ENCODE results near the gene SIX3.

Gene SIX3

GRCh38 chr2:44944102-44944951 is 2.8 kb downstream of the SIX3 start:
- DNase-seq: no peak

GRCh38 chr2:44944952-44945612 is 3.6 kb downstream of the SIX3 start:
- no peak for DNase-seq

- DNase-seq: no peak
These were observed 4.3 kb downstream of the SIX3 start for GRCh38 chr2:44945676-44946371.

DNA sequence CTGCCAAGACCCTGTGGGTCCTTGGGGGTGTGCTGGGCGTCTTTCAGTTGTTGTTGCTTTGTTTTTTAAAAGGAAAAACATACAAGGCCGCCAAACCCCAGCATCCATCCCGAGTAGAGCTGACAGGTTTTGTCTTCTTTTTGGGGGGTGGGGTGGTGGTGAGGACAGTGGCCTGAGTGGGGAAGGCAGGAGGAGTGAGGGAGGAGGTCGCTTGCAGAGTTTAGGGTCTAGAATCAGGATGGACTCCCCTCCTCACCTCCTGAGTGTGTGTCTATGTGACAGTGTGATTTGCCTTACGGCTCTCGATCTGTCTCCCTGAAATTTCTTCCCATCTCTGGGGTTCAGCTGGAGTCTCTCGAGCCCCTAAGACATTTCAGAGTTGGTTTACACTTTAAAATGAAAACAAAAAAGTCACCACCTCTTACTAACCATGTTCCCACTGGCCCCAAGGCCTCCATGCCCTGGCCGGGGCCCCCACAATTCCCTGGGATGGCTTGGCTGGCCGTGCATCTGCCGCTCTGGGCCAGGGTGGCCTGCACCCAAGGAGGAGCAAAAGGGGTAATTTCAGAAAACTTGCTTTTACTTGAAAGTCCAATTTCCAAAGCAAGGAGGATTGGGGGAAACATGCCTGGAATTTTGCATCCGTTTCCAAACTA is 5.0 kb downstream of the SIX3 start:
- no peak for DNase-seq

DNA sequence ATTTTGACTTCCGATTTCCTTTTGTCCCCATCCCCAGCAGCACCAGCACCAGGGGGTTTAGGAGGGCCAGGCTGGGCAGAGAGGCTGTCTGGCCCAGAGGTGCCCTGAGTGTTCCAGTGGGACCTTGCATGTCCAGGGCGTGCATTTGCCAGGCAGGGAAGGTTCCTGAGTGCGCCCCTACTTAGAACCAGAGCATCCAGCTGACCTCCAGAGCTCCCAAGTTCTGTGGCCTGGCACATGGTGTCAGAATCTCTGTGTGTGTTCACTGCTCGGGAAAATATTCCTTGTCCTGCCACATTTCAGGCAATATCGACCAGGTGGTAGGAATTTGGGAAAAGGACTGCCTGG is 5.5 kb downstream of the SIX3 start:
- no peak for DNase-seq

DNA sequence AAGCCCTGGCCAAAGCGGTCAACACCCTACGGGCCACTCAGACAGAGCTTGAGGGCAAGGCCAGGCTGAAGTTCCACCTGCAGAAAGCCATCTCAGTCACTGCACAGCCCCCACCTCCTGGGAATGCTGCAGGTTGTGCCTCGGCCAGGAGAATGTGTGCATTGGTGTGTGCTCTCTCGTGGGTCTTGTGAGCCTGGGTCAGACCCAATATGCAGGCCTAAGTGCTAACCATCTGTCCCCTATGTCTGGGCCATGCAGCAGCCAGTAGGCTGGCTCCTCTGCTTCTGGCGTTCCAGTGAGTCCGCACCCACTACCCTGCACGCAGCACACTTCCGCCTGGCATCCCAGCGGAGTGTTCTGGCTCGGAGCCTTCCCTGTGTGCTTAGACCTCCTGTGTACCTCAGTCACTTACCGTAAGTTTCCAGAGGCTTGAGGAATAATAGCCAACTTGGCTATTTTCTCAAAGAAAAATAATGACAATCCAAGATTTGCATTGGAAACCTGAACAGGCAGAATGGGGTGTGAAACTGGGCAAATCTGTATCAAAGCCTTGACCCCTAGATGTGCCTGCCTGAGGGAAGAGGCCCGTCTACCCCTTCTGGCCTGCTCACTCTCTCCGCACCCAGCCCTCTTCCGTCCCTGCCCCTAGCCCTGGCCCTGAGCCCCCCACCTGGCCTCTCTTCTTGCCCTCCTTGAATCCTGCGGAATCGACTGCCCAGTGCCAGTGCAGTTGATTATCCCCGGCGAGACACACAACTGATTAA is 7.2 kb downstream of the SIX3 start:
- no peak for DNase-seq

DNA sequence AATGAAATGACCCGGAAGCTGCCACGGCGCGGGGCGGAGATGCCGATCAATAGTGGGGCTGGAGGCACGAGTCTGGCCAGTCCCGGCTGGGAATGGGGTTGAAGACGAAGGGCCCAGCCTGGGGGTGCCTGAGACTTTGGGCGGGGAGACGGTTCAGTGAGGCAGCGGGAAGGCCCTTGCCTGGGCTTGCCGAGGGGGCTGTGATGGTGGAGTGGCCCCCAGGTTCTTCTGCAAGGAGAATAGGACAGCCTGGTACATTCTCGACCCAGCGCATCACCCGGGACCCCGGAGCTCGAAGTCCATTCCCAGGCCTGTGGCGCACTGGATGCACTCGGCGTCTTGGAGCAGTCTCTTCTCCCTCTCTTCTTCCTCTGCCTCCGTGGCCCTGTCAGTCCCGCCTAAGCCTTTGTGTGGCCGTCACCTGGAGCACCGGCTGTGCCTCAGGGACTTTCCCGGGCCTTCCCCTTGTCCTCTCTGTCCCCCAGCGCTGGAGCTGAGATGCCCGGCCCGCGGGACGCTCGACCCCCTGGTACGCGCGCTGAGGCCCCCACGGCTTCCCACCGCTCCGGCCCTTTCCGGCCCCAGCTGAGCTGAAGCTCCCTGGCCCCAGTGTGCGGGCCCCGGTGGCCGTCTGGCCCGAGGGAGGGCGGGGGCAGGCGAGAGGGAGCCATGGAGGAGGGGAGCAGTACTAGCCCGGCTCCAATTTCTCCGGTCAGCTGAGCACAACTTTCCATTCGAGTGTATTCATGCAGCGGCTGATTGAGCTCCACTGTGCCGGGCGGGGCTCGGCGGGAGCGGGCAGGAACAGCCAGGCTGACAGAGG is 8.0 kb downstream of the SIX3 start:
- peak; percentile 61 for DNase-seq

DNA sequence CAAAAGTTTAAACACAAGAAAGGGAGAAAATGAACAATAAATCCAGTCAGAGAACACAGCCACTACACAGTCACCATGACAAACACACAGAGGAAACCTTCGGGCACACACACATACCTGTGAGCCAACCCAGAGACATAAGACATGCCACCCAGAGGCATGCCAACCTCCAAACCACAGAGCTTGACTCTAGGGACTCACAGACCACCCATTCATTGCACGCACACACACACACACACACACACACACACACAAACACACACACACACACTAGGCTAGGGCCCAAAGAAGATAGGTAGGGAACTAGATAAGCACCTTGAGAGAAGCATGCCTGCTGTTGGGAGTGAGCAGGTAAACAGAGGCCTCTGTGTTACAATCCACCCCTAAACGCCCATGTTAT is 9.1 kb downstream of the SIX3 start:
- no peak for DNase-seq

DNA sequence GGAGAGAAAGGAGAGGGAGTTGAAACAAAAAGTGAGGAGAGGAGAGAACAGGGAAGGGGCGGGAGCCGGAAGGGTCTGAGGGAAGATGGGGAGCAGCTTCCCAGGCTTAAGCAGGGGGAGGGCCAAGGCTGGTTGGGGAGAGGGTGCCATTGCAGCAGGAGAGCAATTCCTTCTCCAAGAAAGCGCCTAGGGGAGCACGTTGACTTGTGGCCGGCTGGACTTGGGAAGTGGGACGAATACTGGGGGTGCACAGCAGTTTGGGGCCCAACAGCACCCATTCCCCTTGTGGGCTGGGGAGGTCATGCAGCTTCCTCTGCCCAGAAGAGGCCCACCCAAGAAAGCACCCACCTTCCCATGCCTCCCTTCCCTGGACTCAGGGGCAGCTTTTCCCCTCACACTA is 9.6 kb downstream of the SIX3 start:
- DNase-seq: no peak

DNA sequence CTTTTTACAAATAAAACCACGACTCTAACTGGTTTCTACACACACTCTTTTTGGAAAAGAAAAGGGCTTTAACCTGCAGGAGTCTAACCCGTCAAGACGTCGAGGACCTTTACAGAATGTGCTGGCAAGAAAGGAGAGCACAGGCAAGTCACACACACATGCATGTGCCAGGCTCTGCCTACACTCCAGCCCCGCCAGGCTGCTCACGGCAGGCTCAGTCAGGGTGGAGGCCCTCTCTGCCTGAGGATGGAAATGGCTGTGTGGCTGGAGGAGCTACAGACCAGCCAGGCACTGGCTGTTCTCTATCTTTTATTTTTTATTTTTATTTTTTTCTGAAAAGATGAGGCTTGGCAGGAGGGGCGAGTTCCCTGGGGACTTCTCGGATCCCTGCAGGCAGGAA is 10.2 kb downstream of the SIX3 start:
- no peak for DNase-seq

- no peak for DNase-seq
These were observed 10.8 kb downstream of the SIX3 start for GRCh38 chr2:44952143-44952805.

- no peak for DNase-seq
These were observed 11.4 kb downstream of the SIX3 start for GRCh38 chr2:44952806-44953498.

DNA sequence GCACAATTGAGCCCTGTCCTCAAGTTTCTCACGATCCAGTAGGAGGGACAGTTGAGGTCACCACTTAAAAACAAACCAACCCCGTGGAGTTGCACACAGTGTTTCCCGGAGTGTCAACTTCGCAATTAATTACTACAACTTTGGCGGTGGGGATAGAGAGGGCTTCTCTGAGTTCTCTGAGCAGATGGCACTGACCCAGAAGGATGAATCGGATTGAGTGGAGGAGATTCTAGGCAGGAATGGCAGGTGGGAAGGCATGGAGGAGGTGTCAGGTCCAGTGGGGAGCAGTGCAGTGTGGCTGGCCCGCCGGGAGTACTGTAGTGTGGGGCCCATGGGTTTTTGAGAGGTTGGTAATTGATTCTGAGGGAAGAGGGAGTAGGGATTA is 12.0 kb downstream of the SIX3 start:
- no peak for DNase-seq

GRCh38 chr2:44954447-44954888 is 13.0 kb downstream of the SIX3 start:
- no peak for DNase-seq

DNA sequence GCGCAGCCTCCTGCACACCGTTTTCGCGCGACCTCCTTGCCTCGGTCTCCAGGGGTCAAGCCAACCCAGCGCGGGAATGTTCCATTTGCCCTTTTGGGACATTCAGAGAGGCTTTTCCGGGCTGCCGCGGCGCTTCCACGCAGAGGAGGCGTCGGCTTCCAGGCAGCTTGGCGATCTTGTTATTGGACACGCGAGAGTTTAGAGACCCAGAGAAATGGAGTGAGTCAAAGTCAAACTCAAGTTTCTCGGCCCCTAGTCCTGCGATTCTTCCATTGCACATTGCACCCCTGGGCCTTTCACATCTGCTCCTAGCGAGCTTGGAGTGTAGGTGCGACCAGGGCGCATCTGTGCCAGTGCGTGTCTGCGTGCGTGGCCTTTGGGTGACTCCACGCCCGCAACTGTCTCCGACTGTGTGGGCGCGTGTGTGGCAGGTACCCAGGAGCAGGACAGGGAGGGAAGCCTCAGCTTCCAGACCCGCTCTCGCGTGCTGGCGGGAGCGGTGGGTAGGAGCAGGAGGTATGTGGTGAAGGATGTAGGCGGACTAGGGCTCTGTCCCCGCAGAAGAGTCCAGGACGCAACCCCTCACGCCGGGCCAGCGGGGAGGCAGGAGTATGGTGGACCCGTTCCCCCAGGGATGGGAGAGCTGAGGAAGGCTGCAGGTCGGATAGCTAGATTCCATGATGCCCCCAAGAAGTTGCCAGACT is 13.5 kb downstream of the SIX3 start:
- DNase-seq: no peak

DNA sequence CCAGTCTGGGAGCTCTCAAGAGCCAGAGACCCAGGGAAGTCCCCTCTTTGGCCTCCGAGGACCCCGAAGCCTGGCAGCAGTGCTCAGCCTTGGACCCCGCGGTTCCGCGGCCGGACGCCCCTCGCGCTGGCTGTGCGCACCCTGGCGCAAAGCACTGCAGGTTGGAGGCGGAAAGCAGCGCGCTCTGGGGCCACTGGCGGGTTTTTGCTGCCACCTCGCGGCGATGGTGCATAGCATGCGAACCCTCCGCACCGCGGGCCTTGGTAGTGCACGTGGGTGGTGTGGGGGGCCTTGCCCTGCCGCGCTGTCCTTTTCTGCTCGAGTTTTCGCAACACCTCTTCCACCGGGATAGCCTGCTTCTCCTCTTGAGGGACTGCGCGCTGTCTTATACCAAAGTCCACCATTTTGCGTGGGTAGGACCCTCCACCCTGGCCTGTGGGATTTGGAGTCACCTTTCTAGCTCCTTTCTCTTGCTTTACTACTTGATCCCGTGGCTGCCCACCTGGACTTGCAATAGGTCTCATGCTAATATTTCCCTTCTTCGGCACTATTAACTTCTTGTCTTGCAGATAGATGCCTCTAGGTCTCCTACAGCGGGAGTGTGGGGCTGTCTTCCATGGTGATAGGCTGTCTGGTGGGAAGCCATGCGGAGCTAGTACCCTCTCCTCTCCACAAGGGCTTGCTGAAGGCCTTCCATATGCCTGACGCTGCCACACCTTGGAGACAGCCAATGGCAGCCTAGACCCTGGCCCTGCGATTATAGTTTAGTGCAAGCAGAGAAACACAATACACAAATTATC is 14.3 kb downstream of the SIX3 start:
- DNase-seq: peak; percentile 72

DNA sequence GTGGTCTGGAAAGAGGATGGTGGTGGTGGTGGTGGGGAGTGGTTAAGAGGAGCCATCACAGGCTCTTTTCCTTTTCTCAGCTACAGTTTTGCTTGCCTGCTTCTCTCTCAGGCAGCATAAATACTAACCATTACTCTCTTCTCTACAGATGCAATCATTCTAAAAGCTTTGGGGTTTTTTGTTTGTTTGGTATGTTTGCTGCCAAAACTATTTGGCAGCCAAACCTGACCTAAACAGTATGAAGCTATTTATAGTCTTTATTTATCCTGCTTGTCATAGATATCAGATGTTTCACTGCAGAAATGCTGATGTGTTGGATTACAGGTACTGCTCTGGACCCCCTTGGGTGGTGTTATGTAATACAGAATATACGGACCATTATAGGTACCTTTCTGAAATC is 15.3 kb downstream of the SIX3 start:
- DNase-seq: no peak

GRCh38 chr2:44957656-44958327 is 16.3 kb downstream of the SIX3 start:
- no peak for DNase-seq
